GM12878 (cell line): ENCODE data around the gene GLB1L2.

Experiments
- CHD2 ChIP-seq: IDR thresholded peaks from 2 replicates; pipeline ENCODE4 v1.6.1; 2011; ENCODE audit warnings: low read depth, low read length, improper control_type of control experiment, borderline replicate concordance
- MEF2A ChIP-seq: IDR thresholded peaks from 2 replicates; pipeline ENCODE4 v1.6.1; 2011; ENCODE audit warnings: low read depth, mild to moderate bottlenecking, low read length, moderate library complexity; ENCODE audit not compliant: insufficient read depth
- NR2C1 ChIP-seq: fragments of 450-650 bp; IDR thresholded peaks from 2 replicates; pipeline ENCODE4 v1.6.1; 2017; ENCODE audit warnings: antibody characterized with exemption, mild to moderate bottlenecking, moderate library complexity
- NRF1 ChIP-seq: conservative IDR thresholded peaks from 2 replicates; pipeline ENCODE4 v1.6.1; 2011; ENCODE audit warnings: mild to moderate bottlenecking, low read depth, low read length, improper control_type of control experiment
- POLR2A ChIP-seq: IDR thresholded peaks from 2 replicates; pipeline ENCODE4 v1.6.1; 2011; ENCODE audit warnings: low read depth, mild to moderate bottlenecking, low read length
- STAT1 ChIP-seq: fragments of 450-650 bp; conservative IDR thresholded peaks from 2 replicates; pipeline ENCODE4 v1.6.1; 2014; ENCODE audit warnings: antibody characterized with exemption, mild to moderate bottlenecking
- ZNF622 ChIP-seq: fragments of 450-650 bp; IDR thresholded peaks from 2 replicates; pipeline ENCODE4 v1.6.1; 2017; ENCODE audit warnings: mild to moderate bottlenecking, inconsistent platforms

DNA sequence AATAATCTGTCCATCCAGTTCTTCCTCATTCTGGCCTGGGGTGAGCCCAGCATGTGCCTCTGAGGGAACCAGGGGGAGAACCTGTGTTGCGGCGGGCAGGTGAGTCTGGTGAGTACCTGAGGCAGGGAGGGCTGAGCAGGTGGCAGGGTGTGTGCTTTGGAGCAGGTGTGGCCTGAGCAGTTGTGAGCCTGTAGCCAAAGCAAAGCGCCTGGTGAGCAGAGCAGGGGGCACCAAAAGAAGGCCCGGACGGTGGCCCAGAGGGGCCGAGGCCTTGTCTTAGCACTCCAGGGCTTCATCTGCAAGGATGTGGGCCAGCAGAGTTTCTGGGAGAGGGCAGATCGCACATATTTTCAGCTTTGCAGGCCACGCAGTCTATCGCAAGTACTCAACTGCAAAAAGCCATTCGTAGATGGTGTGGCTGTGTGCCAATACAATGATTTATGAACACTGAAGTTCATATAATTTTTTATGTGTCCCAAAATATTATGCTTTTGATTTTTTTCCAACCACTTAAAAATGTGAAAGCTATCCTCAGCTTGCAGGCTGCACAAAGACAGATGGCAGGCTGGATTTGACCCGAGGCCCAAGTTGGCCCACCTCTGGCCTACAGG is 8.7 kb downstream of the GLB1L2 start:
- TF ChIP-seq CHD2, result no peak
- TF ChIP-seq NR2C1, result no peak
- TF ChIP-seq POLR2A, result no peak
- no peak for TF ChIP-seq NRF1
- TF ChIP-seq STAT1, result no peak
- no peak for TF ChIP-seq MEF2A
- no peak for TF ChIP-seq ZNF622
